RWPE1 (cell line): ENCODE results near the gene ALDH3B1.

ENCODE experiments used
- CTCF ChIA-PET: fragments of 350-600 bp; sonication (Branson Sonifier 250); formaldehyde crosslinking; extraction: SDS; loops from one replicate; lab custom pipeline; 2021; lab: Yijun Ruan, JAX
- POLR2A ChIA-PET: fragments of 400-600 bp; formaldehyde crosslinking; extraction: SDS; loops from one replicate; lab custom pipeline; 2020; ENCODE audit warnings: antibody characterized with exemption; ENCODE audit not compliant: low non-redundant PET; lab: Yijun Ruan, JAX
- DNase-seq: peaks from one replicate; pipeline ENCODE4 v3.0.0; 2012; ENCODE audit warnings: low spot score
- H3K27ac ChIP-seq: fragments of 450-650 bp; 2 replicates; pipeline ENCODE4 v1.5.1; 2017
- TF ChIP-seq, protein P1 (sequence below): fragments of 450-650 bp; conservative IDR thresholded peaks from 2 replicates; pipeline ENCODE4 v1.5.1; 2017; ENCODE audit warnings: low read depth, mild to moderate bottlenecking

Gene ALDH3B1

DNA sequence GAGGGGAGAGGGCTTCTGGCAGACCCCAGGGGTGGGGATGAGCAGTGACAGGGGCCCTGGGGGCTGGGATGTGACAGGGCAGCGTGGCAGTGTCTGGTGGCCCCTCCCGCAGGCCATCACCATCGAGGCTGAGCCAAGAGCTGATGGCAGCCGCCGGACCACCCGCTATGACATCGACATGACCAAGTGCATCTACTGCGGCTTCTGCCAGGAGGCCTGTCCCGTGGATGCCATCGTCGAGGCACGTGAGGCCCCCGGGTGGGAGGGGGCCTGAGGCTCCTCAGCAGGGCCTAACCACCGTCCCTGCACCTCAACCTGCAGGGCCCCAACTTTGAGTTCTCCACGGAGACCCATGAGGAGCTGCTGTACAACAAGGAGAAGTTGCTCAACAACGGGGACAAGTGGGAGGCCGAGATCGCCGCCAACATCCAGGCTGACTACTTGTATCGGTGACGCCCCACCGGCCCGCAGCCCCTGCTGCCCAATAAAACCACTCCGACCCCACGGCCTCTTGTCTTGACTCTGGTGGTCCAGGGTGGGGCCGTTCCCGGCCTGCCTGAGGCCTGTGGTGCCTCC is 26.1 kb downstream of the ALDH3B1 start:
- POLR2A ChIA-PET = no interaction called here
- TF ChIP-seq, protein P1, sequence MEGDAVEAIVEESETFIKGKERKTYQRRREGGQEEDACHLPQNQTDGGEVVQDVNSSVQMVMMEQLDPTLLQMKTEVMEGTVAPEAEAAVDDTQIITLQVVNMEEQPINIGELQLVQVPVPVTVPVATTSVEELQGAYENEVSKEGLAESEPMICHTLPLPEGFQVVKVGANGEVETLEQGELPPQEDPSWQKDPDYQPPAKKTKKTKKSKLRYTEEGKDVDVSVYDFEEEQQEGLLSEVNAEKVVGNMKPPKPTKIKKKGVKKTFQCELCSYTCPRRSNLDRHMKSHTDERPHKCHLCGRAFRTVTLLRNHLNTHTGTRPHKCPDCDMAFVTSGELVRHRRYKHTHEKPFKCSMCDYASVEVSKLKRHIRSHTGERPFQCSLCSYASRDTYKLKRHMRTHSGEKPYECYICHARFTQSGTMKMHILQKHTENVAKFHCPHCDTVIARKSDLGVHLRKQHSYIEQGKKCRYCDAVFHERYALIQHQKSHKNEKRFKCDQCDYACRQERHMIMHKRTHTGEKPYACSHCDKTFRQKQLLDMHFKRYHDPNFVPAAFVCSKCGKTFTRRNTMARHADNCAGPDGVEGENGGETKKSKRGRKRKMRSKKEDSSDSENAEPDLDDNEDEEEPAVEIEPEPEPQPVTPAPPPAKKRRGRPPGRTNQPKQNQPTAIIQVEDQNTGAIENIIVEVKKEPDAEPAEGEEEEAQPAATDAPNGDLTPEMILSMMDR = no peak
- DNase-seq = no peak
- peak overlapping the region; percentile 81 for H3K27ac ChIP-seq
- CTCF ChIA-PET = interaction anchor here (1.1 kb wide), 1 partner anchor 16 kb away, joined by 3 read pairs; no protein-coding TSS in a partner anchor

GRCh38 chr11:68036717-68037239 is 26.7 kb downstream of the ALDH3B1 start:
- TF ChIP-seq, protein P1 = no peak
- POLR2A ChIA-PET = no interaction called here
- peak overlapping the region; percentile 81 for H3K27ac ChIP-seq
- no peak for DNase-seq
- CTCF ChIA-PET = no interaction called here

DNA sequence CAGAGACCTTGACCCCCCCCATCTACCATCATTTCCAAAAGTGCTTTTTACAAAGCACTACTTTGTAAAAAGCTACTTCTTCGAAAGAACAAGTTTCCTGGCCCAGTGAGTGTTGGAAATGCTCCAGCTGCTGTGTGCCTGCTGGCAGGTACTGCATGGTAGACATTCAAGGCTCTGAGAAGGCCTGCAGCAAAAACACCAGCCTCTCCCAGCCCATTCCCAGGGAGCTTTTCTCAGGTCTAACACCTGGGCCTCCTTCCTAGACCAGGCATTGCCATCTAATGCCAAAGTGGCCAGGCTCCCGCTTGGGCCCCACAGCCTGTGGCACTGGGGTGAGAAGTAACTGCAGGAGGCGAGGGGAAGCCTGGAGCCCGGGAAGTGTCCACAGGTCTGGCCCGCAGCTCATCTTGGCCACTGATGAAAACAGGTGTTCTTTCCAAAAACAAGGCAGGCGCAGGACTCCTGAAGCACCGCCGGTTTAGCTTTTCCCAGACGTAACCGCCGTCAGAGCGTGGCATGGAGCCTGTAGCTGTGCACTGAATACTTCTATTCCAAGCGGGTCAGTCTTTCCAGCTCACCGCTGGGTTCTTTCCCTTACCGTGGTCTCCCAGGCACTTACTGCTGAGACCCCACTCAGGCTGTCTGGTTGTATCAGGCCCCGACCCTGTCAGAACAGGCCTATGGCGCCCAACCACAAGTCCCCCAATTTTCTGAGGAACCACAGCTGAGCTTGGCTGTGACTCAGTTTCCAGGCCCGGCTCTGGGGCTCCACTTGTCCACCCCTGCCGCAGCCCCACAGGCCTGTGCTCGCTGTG is 27.5 kb downstream of the ALDH3B1 start:
- no peak for DNase-seq
- POLR2A ChIA-PET = interaction anchor here (0.5 to 0.6 kb wide), 2 partner anchors 23 to 170 kb away, joined by 3 to 5 read pairs; no protein-coding TSS in a partner anchor
- H3K27ac ChIP-seq = peak overlapping the region; percentile 81
- CTCF ChIA-PET = no interaction called here
- TF ChIP-seq, protein P1 = no peak

DNA sequence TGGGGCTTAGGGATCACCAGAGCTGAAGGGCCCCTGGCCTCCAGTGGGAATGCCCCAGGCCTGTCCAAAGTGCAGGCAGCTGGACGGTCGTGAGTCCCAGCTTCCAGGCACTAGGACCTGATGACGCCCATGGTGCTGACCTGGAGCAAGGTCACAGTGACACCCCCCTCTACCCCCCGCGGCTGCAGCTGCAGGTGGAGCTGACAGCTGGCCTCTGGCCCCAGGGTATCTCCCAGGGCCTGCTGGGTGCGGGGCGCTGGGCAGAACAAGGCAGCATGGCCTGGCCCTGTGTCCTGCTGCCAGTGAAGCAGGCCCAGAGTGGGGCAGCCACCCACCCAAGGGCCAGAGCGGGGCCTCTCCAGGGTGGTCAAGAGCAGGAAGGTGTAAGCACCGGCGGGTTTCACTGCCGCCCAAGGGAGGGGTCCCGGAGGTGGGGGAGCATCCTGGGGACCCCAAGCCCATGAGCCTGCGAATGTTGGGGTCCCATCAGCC is 28.1 kb downstream of the ALDH3B1 start:
- DNase-seq = no peak
- ChIA-PET POLR2A (interaction anchor here (0.5 to 0.6 kb wide), 2 partner anchors 23 to 169 kb away, joined by 3 to 5 read pairs; no protein-coding TSS in a partner anchor), CTCF (no interaction called here)
- TF ChIP-seq, protein P1 = no peak
- peak overlapping the region; percentile 81 for H3K27ac ChIP-seq

DNA sequence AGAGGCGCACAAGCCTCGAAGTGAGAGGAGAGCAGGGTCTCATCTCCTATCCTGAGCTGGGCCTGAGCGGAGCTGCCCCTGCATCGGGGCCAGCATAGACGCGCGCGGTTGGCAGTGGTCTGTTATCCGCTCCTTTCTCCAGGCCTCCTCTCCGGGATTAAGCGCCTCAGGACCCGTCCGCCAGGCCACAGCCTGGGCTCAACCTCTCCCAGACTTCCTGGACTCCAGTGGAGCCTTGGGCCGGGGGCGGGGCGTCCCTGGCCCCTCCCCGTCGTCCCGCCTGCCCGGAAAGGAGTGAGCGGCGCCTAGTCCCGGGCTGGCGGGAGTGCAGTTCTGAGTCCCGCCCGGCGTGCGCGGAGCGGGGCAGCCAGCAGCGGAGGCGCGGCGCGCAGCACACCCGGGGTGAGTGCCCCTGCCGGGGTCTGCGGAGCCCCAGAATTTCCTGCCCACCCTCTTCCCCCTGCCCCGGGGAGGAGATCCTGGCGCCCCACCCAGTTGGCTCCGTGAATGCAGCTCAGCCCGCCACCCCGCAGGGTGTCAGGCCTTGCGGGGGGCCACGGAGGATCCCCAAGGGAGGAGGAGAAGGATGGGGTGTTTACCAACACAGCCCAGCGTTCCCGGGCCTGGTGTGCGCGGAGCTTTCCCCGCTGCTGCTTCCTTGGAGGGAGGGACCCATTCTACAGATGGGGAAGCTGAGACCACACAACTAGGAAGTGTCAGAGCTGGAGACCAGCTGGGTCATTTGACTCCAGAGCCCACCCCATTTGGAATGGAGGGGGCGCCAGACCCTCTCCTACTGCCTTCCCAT is 28.8 kb downstream of the ALDH3B1 start, which contains the start of gene TCIRG1:
Gene TCIRG1 (plus strand): TSS at position 308 of the 808 bp plus-strand sequence. CDS start 2,247 bp downstream, outside the sequence.
- TF ChIP-seq, protein P1 = no peak
- ChIA-PET CTCF (interaction anchor here (0.5 to 1.1 kb wide), 2 partner anchors 19 to 167 kb away, joined by 3 read pairs; no protein-coding TSS in a partner anchor), POLR2A (no interaction called here)
- peak within 1 kb of the TSS; percentile 81 for H3K27ac ChIP-seq
- peak; percentile 81 for DNase-seq
